Smooth muscle cell of the brain vasculature (primary cell): ENCODE data around the gene ERCC5.

ENCODE experiments used
- DNase-seq: peaks from one replicate; pipeline ENCODE4 v3.0.0-alpha.2; 2012; ENCODE audit warnings: low read depth, low spot score

The ERCC5 gene

GRCh38 chr13:102917019-102917418 lies 71.2 kb downstream of the ERCC5 start:
- no peak for DNase-seq

GRCh38 chr13:102922184-102922583 lies 76.4 kb downstream of the ERCC5 start:
- no peak for DNase-seq
